HTERT RPE-1 (cell line): ENCODE measurements around the gene PAWR.
"Not testable (repeated sequence)": the region's sequence is repeated elsewhere in the genome, so short reads cannot be mapped to it uniquely, and the experiment has no call there.

Source experiments
- in situ Hi-C: fragments of 300-500 bp; cut with MboI; formaldehyde crosslinking; loops from 4 replicates; pipeline ENCODE4 v1.14.3; 2020; ENCODE audit warnings: low sequenced_read_pairs

The PAWR gene

DNA sequence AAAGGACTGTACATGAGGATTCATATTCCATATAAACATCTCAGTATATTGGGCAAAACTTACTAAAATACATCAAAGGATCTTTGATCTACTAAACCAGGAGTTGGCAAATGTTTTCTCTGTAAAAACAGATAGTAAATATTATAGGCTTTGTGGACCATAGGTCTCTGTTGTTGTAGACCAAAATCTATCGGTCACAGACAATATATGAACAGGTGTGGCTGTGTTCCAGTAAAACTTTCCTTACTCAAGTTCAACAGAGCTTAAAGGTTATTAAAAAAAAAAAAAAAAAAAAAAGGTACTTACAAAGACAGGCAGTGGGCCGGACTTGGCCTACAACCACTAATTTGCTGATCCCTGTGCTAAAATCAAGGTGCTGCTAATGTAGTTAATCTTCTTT is 40.3 kb downstream of the PAWR start:
- in situ Hi-C loops = no loop called here

DNA sequence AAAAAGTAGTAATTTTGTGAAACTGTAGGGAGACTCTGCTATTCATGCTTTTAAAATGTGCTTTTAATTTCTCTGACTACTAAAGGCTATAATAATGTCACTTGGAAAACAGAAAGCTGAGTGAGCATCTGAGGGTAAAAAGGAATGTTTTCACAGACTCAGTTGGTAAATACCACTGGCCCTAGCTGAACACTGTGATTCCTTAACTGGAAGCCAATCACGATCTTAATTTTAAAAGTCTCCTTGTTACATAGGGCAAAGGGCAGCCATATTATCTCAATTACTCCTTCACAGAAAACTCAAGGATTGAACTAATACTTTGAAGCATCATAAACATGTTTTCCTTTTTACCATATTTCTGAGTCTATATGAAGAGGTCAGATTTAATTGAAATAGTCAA is 41.9 kb downstream of the PAWR start:
- in situ Hi-C loops = no loop called here

DNA sequence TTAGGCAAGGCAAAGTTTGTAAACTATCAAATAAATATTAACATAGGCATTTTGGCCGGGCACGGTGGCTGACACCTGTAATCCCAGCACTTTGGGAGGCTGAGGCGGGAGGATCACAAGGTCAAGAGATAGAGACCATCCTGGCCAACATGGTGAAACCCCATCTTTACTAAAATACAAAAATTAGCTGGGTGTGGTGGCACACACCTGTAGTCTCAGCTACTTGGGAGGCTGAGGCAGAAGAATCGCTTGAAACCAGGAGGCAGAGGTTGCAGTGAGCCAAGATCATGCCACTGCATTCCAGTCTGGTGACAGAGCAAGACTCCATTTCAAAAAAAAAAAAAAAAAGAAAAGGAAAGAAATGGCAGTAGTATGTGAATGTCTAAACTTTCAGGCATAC is 43.9 kb downstream of the PAWR start:
- in situ Hi-C loops = not testable (repeated sequence)

DNA sequence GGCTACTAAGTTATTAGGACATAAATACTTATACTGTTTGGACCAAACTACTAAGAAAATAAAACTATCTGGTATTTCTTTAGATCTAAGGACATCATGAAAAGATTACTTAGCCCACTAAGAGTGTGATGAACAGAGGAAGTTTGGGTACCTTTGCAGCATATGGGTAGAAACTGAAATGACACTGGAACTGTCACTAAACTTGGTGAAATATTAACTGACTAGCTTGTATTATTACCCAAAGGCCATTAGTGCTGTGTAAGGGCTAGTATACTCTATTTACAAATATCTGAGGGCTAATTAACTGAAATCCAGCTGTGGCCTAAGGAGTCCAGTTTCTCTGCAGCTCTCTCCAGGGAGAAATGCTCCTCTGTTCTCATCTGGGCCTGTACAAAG is 45.5 kb downstream of the PAWR start:
- in situ Hi-C loops = no loop called here

DNA sequence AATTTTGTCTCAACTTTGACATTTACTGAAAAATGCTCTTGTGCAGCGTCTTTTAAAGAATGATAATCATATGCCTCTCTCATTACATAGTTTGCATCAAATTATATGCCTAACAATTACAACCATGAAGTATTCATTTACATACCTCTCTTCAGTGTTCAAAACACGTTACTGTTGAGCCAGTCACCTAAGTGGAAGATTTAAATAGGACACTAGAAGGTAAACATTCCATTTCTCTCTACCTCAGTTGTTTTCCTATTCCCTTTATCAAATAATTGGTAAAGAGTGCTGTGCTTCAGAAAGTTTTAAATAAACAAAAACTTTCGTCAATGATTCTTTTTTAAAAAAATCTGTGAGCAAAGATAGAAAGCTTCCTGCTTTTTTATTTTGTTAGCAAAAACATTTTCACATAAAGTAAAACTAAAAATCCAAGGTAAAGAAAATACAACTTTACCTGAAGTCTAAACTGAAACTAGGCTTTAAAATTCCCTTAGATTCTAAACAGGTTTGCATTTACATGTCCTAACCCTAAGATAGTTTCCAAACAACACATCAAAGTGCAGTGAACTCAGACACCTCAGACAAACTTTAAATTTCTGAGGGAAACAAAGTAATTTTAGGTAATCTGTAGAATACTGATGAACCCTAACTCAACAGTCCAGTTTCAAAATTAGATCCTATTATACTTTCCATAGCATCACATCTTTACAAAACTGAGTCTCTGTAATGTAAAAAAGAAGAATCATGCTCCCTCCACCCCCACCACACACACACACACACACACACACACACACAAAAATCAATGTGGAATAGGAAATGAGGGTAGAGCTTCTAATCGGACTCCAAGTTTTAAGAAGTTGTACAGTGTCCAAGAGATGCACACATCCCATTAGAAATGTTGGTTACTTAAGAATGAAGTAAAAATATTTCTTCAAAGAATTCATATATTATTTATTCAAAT is 46.2 kb downstream of the PAWR start:
- in situ Hi-C loops = no loop called here

DNA sequence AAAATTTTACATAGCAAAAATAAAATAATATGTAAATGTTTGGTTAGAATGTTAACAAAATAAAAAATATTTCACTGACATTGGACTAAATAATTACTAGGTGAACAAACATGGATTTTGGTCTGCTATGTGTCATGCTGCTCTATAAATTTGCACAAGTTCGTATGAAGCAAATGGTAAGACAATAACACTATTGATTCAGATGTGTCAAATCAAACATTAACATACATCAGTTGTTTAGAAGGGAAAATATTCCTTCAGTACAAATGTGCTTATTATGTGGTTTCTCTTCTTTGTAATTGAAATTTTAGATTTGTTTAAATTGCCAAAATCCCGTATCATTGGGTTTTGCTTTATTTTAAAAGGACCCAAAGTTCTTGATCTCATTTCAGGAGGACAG is 46.9 kb downstream of the PAWR start:
- in situ Hi-C loops = no loop called here

DNA sequence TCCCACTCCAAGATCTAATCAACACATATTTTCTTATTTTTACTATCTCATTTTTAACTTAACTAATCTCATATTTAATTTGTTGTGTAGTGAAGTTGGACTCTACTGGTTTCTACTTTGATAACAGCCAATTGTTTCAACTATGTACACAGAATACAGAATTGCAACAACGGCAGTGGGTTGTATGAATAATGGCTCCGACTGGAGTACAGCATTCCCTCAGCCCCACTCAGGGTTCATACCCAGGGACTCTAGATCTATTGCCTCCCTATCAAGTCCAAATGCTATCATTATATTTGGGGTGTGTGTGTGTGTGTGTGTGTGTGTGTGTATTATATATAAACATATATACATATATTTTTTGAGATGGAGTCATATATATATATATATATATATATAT is 52.3 kb downstream of the PAWR start:
- in situ Hi-C loops = no loop called here

DNA sequence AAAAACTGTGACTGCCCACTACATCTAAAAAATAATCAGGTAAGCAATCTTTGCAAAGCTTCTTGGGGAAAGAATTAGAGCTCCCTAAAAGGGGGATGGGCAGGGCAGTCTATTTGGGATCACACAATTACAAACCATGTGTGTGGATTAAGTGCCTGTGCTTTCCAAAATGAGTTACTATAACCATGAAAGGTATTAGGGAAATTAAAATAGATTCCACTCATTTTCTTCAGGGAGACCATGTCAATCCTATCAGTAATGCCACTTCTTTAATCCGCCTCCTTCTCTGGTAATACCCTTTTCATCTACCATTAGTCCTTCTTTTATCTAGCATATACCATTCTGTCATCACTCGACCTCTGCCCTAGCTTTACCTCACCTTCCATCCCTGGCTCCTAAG is 53.7 kb downstream of the PAWR start:
- in situ Hi-C loops = no loop called here

DNA sequence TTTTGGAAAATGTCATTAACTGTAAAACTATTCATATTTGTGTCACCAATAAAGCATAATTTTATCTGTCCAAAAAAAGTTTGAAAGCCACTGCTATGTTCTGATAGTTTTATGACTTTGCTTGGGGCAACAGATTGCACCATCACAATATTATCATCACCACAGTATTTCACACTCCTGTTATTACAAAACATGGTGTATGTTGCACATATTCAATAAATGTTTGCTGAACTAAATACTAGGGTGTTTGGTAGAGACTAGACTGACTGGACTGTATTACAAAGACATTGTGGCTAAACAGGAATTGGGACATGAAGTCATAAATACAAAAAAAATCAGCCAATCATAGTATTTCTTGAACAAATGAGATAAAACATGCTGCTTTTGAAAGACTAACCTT is 55.1 kb downstream of the PAWR start:
- in situ Hi-C loops = no loop called here

DNA sequence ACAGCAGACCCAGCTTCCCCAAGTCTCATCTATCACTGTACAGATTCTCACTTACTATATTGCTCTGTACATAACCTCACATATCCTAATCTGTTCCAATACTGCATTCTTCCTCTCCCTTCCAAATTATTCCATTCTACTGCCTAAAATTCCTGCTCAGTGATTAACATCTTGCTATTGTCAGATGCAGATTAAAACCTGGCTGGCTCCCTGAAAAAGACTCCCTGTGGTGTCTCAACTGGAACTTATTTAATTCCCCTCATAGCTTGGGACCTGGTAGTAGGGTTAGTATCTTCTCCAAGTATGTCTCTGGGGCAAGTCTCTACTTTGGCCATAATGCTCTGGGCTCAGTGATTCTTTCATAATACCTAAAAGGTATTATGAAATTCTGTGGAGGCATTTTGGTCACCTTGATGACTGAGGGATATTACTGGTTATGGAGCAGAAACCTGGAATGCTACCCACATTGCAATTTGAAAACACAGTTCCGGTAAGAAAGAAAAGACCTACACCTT is 55.8 kb downstream of the PAWR start:
- in situ Hi-C loops = no loop called here

DNA sequence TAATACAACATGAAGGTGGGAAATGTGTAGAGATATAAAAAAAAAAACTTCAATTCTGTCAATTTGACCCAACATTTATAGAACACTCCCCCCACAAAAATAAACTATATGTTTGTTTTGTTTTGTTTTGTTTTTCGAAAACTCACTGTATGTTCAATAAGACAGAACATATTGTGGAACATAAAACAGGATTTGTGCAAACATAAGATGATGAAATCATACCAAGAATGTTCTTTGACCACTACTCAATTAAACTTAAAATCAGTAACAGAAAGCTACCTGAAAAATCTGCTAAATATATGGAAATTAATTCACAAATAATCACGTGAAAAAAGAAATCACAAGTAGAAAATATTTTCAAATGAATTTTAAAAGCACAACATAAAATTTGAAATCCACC is 61.2 kb downstream of the PAWR start:
- in situ Hi-C loops = no loop called here

DNA sequence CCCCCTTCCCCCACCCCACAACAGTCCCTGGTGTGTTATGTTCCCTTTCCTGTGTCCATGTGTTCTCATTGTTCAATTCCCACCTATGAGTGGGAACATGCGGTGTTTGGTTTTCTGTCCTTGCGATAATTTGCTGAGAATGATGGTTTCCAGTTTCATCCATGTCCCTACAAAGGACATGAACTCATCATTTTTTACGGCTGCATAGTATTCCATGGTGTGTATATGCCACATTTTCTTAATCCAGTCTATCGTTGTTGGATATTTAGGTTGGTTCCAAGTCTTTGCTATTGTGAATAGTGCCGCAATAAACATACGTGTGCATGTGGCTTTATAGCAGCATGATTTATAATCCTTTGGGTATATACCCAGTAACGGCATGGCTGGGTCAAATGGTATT is 64.0 kb downstream of the PAWR start:
- in situ Hi-C loops = not testable (repeated sequence)

DNA sequence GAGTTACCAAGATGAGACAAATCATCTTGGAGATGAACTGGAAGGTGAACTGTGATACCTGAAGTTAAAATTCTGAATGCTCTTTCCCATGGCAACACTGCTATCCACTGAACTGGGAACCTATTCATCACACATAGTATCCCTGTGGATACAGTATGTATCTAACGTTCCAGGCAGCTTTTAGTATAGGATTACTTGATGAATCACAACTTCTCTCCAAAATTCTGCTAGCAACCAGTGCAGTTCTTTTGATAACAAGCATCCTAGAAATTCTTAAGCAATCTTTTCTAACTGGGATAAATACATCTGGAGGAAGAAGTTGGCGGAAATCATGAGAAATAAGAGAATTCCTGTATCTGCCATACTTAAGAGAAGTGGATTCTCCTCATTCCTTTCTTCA is 66.4 kb downstream of the PAWR start:
- in situ Hi-C loops = no loop called here

DNA sequence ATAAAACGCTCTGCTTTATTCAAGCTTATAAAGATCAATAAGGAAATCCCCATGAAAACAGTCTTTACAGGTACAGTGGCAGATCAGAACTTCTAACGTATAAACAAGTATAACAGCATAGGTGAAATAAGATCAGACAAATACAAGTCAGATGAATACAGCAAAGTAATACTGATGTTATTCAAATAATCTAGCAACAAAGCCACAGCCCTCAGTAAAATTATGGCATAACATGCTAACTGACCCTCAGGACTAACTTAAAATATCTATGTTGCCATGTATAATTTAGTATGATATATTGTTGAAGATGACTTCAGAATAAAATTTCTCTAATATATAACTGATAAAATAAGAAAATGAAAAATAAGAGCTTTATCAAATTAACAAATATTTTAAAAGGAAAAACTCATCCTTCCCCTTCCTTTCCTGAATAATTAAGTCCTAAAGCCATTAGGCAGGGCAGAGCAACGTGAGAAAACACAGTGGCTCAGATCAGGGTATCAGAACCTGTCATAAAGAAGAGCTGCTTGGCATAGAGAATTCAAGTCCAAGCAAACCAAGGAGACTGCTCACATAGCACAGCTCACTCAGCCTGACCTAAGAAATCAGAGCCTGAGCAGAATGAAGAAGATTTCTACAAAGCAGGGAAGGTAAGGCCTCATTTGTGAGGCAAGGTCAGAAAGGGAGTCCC is 70.7 kb downstream of the PAWR start:
- in situ Hi-C loops = no loop called here

DNA sequence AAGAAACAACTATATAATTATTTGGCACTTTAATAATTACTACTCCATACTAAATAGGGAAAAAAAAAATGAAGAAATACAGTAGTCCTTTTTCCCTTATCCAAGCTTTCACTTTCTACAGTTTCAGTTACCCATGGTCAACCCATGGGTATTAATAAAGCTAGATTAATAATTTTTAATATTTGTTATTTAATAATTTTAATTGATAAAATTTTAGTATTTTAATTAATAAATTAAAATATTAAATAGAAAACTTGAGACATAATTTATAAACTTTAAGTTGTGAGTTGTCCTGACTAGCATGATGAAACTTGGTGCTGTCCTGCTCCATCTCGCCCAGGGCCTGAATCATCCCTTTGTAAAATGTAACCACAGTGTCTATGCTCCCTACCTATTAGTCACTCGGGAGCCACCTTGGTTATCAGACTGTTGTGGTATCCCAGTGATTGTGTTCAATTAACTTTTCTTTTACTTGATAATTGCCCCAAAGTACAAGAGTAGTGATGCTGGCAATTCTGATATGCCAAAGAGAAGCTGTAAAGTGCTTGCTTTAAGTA is 71.8 kb downstream of the PAWR start:
- in situ Hi-C loops = no loop called here

DNA sequence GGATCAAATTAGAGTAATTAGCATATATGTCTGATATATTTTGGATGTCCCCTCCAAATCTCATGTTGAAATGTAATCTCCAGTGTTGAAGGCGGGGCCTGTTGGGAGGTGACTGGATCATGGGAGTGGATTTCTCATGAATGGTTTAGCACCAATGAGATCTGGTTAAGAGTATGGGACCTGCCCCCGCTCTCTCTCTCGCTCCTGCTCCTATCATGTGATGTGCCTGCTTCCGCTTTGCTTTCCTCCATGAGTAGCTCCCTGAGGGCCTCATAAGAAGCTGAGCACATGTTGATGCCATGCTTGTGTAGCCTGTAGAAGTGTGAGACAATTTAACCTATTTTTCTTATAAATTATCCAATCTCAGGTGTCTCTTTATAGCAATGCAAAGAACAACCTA is 73.1 kb downstream of the PAWR start:
- in situ Hi-C loops = no loop called here

DNA sequence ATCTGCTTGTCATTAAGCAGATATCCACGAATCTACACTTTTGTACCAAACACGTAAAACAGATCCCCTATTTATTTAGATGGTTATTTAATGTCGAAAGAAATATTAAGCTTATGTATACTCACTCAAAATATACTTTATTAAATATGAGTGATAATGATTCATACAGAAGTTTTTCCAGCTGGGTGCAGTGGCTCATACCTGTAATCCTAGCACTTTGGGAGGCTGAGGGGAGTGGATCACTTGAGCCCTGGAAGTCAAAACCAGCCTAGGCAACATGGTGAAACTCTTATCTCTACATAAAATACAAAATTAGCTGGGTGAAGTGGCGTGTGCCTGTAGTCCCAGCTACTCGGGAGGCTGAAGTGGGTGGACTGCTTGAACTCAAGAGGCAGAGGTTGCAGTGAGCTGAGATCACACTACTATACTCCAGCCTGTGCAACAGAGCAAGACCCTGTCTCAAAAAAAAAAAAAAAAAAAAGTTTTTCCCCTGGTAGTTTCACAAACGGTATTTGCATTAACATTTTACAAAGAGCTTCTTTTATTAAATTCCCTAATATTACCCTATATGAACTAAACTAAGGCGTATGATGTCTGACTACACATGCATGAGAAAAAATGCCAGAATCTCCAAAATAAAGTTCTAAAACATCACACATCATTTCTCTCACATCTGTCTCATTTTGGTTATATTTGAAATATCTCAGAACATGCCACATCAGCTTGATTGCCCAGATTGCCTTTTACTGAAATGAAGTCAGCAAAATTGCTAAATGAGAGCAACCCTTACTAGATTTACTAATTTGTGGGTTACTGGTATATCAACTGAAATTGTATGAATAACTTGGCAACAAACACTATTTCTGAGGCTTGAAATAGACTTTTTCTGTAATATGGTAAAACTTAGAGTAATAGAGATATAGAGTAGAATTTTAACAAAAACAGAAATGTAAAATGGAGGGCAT is 74.9 kb downstream of the PAWR start:
- in situ Hi-C loops = no loop called here

DNA sequence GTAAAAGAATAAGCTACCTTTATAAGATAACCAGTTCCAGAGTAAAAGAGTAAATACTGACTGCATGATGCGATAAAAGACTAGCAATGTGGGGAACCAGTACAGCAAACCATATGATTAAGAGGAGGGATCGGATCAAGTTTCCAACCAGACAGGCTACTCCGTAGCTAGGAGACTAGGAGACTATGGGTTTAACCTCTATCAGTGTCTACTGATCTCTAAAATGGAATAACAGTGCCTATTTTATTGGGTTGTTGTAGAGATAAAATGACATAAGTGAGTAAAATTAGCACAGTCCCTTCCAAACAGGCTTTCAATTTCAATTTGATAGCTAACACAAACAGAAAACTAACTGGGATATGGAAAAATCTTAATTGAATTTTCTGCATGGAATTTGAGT is 76.0 kb downstream of the PAWR start:
- in situ Hi-C loops = no loop called here

DNA sequence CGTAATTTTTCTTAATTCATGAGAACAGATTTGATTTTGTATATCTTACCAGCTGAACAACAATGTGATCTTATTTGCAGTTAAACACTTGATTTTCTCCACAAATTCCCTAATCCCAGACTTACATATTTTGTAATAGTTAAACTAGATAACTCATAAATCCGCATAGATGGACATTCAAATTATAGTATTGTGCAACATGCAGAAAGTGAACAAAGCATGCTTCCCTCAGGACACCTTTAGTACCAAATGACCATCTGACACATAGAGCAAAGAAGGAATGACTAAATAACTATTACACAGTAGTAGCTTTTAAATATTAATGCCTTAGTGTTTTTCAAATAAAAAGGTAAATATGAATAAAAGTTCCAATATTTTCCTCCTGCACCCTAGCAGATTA is 88.9 kb downstream of the PAWR start:
- in situ Hi-C loops = no loop called here

DNA sequence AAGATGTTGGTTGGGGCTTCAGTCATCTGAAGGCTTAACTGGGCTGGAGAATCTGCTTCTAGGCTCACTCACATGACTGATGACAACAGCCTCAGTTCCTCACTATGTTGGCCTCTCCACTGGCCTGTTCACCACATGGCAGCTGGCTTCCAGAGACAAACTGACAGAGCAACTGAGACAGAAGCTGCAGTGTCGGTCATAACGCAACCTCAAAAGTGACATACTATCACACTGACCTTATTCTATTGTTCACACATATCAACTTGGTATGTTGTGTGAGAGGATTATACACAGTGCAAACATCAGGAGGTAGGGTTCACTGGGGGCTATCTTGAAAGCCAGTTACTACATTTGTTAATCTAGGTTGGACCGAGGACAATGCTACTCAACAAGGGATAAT is 92.9 kb downstream of the PAWR start:
- in situ Hi-C loops = no loop called here
